K562 (cell line): ENCODE measurements around the gene NKD1. TPM values are rescaled to one million over a fixed set of nuclear protein-coding genes. Genes with fewer than 3 reads are reported as not detected.

ENCODE experiments used
- BHLHE40 ChIP-seq: IDR thresholded peaks from 2 replicates; pipeline ENCODE4 v1.6.1; 2011; ENCODE audit warnings: low read length, improper control_type of control experiment
- ELF1 ChIP-seq: fragments of 200-800 bp; sonication (Bioruptor generic); IDR thresholded peaks from 2 replicates; pipeline ENCODE4 v1.6.1; 2016; ENCODE audit warnings: missing genetic modification characterization, missing compliant biosample characterization
- LEF1 ChIP-seq: fragments of 450-650 bp; IDR thresholded peaks from 2 replicates; pipeline ENCODE4 v1.6.1; 2016; ENCODE audit warnings: mild to moderate bottlenecking
- MAZ ChIP-seq, 2 experiments: fragments of 450-650 bp in 1 of 2; sonication (generic) in 1 of 2; formaldehyde crosslinking; IDR thresholded peaks in 1 of 2; conservative IDR thresholded peaks in 1 of 2; 2 replicates each; pipeline versions ENCODE4 v1.4.0 to v1.5.0; 2020; ENCODE audit warnings: mild to moderate bottlenecking in 1 of 2, missing genetic modification reagents in 1 of 2
- RBM34 ChIP-seq: fragments of 200-400 bp; formaldehyde crosslinking; IDR thresholded peaks from 2 replicates; pipeline ENCODE4 v1.6.1; 2018; ENCODE audit warnings: low read length, borderline replicate concordance; ENCODE audit not compliant: insufficient read depth
- SUPT5H ChIP-seq: fragments of 450-650 bp; IDR thresholded peaks from 2 replicates; pipeline ENCODE4 v1.6.1; 2016
- ZBTB7A ChIP-seq: IDR thresholded peaks from 2 replicates; pipeline ENCODE4 v1.6.1; 2011; ENCODE audit warnings: low read depth, mild to moderate bottlenecking, low read length, moderate library complexity, borderline replicate concordance; ENCODE audit not compliant: control insufficient read depth
- polyA plus RNA-seq, 8 experiments: library from polyadenylated mRNA; depleted of rRNA in 4 of 8; stranded (reverse) in 5 of 8; unstranded in 3 of 8; fragments of >200 nt; fragmentation: Nextera tagmentation in 2 of 8; fragmentation: Illumina TruSeq in 1 of 8; extraction: Ambion mirVana in 2 of 8; extraction: Trizol in 1 of 8; gene quantifications; 2 replicates each; pipeline versions ENCODE4 v1.2.1 to v1.2.3, GENCODE V29; 2011 to 2014; ENCODE audit warnings: inconsistent platforms in 1 of 8, missing spikeins in 1 of 8
- total RNA-seq, 7 experiments: library from RNA; depleted of rRNA in 6 of 7; stranded (reverse); fragments of >200 nt in 6 of 7; fragmentation: Illumina TruSeq in 2 of 7; extraction: Trizol in 2 of 7; gene quantifications; 2 replicates each; pipeline versions ENCODE4 v1.2.1 to v1.2.3, GENCODE V29; 2011 to 2021; ENCODE audit warnings: low replicate concordance in 1 of 7
- TF ChIP-seq, protein P1 (sequence below): sonication (generic); formaldehyde crosslinking; IDR thresholded peaks from 2 replicates; pipeline ENCODE4 v1.8.1; 2023; ENCODE audit warnings: mild to moderate bottlenecking, missing genetic modification reagents
- TF ChIP-seq, protein P2 (sequence below): sonication (generic); IDR thresholded peaks from 2 replicates; pipeline ENCODE4 v1.6.1; 2016

The NKD1 gene
- total and polyA plus RNA-seq, 9 of the 15 experiments (the other 6 are each of a cell fraction or from before 2014, with no cell fraction given) = under 0.01 to 0.24 (median 0.04) TPM; not detected in 2

DNA sequence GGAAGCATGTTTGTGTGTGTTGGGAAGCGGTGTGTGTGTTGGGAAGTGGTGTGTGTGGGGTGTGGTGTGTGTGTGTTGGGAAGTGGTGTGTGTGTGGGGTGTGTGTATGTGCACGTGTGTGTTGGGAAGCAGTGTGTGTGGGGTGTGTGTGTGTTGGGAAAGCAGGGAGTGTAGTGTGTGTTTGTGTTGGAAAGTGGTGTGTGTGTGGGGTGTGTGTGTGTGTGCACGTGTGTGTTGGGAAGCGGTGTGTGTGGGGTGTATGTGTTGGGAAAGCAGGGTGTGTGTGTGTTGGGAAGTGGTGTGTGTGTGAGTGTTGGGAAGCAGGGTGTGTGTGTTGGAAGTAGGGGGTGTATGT is 144.4 kb downstream of the NKD1 start (continued):
- TF ChIP-seq ELF1 = no peak
- TF ChIP-seq LEF1 = no peak
- TF ChIP-seq, protein P1, sequence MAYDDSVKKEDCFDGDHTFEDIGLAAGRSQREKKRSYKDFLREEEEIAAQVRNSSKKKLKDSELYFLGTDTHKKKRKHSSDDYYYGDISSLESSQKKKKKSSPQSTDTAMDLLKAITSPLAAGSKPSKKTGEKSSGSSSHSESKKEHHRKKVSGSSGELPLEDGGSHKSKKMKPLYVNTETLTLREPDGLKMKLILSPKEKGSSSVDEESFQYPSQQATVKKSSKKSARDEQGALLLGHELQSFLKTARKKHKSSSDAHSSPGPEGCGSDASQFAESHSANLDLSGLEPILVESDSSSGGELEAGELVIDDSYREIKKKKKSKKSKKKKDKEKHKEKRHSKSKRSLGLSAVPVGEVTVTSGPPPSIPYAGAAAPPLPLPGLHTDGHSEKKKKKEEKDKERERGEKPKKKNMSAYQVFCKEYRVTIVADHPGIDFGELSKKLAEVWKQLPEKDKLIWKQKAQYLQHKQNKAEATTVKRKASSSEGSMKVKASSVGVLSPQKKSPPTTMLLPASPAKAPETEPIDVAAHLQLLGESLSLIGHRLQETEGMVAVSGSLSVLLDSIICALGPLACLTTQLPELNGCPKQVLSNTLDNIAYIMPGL (CRISPR knock-in tag) = no peak
- TF ChIP-seq, protein P2, sequence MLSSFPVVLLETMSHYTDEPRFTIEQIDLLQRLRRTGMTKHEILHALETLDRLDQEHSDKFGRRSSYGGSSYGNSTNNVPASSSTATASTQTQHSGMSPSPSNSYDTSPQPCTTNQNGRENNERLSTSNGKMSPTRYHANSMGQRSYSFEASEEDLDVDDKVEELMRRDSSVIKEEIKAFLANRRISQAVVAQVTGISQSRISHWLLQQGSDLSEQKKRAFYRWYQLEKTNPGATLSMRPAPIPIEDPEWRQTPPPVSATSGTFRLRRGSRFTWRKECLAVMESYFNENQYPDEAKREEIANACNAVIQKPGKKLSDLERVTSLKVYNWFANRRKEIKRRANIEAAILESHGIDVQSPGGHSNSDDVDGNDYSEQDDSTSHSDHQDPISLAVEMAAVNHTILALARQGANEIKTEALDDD = no peak
- TF ChIP-seq SUPT5H = no peak
- TF ChIP-seq RBM34 = no peak
- TF ChIP-seq ZBTB7A = no peak
- no peak for TF ChIP-seq BHLHE40
- no peak for TF ChIP-seq MAZ (CRISPR knock-in tag; conservative IDR thresholded peaks at IDR 0.05 in 1 of 2, IDR thresholded peaks at IDR 0.05 in 1 of 2)
